ENCODE measurements around the gene PPP1R14C. TPM values are rescaled to one million over a fixed set of nuclear protein-coding genes. Genes with fewer than 3 reads are reported as not detected.

Gene PPP1R14C
- total and polyA plus RNA-seq, 10 of the 15 experiments (the other 5 are each of a cell fraction or from before 2014, with no cell fraction given), result 0.07 to 1.6 (median 0.13) TPM; not detected in 4

GRCh38 chr6:150296890-150297289 lies 154.0 kb downstream of the PPP1R14C start (continued):
- TF ChIP-seq, protein P1, sequence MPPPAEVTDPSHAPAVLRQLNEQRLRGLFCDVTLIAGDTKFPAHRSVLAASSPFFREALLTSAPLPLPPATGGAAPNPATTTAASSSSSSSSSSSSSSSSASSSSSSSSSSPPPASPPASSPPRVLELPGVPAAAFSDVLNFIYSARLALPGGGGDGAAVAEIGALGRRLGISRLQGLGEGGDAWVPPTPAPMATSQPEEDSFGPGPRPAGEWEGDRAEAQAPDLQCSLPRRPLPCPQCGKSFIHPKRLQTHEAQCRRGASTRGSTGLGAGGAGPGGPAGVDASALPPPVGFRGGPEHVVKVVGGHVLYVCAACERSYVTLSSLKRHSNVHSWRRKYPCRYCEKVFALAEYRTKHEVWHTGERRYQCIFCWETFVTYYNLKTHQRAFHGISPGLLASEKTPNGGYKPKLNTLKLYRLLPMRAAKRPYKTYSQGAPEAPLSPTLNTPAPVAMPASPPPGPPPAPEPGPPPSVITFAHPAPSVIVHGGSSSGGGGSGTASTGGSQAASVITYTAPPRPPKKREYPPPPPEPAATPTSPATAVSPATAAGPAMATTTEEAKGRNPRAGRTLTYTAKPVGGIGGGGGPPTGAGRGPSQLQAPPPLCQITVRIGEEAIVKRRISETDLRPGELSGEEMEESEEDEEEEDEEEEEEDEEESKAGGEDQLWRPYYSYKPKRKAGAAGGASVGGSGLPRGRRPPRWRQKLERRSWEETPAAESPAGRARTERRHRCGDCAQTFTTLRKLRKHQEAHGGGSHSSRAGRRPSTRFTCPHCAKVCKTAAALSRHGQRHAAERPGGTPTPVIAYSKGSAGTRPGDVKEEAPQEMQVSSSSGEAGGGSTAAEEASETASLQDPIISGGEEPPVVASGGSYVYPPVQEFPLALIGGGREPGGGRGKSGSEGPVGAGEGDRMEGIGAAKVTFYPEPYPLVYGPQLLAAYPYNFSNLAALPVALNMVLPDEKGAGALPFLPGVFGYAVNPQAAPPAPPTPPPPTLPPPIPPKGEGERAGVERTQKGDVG (CRISPR knock-in tag; IDR thresholded peaks at IDR 0.05), result no peak

DNA sequence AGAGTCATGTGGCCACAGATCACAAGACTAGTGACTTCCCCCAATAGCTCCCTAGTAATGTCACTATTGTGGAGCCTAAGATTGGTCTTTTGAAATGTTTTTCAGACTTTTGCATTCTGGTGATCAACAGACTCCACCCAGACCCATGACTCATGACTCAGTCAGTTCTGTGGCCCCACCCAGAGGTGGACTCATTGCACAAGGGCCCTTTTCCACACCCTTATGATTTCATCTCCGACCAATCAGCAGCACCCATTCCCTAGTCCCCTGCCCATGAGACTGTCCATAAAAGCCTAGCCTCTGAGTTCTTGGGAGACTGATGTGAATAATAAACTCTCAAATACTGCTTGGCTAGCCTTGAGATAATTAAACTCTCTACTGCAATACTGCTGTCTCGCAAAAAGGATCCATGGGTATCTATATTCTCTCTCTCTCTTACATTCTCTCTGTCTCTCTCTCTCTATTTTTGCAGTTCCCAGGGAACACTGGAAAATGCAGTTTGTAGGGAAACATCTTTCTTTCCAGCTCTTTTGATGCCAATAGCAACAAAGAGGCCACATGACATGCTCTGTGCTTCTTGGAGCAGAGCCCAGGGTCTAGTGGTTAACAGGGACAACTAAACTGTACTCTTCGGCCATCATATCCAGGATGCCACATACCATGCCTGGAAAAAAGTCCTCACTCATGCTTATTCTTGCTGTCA lies 154.6 kb downstream of the PPP1R14C start:
- H3K4me2 ChIP-seq (ENCODE audit: control insufficient read depth, insufficient read depth), result no peak overlapping the region
- intact Hi-C loops (cut with micrococcal nuclease; ENCODE audit: unreplicated experiment), result no loop called here
- no peaks in the 10 kb centered on the region for H3K36me3 ChIP-seq (ENCODE audit: control insufficient read depth in 2 of 2, insufficient read depth in 2 of 2, low read length in 1 of 2)
- H3K4me1 ChIP-seq (ENCODE audit: control insufficient read depth, insufficient read depth, low read length), result no peaks in the 10 kb centered on the region
- ATAC-seq (no peak), FAIRE-seq (no peak), DNase-seq (ENCODE audit: low read depth, low spot score) (no peak)
- no peak overlapping the region for H3K9ac ChIP-seq (ENCODE audit: control insufficient read depth, insufficient read depth, low read length)
- no TSS peak for BruUV-seq (replicated peaks)
- WGBS (ENCODE audit: insufficient coverage, insufficient replicate concordance, low lambda C conversion rate, missing lambda C conversion rate), result 16% methylated on average over 3 of the region's 3 CpGs
- no peak overlapping the region for H3K4me3 ChIP-seq
- SMC1A ChIA-PET (ENCODE audit: uncharacterized antibody, unreplicated experiment), result no interaction called here
- H3K9me3 ChIP-seq (replicated peaks; ENCODE audit: control insufficient read depth, insufficient read depth, low read length), result peaks cover 7% of the 10 kb centered on the region; the same call in 2 of the 3 replicates
- TF ChIP-seq RBBP5 (conservative IDR thresholded peaks at IDR 0.05), result no peak
- no peak for TF ChIP-seq YBX1 (IDR thresholded peaks at IDR 0.05)
- TF ChIP-seq BACH1 (IDR thresholded peaks at IDR 0.05; ENCODE audit: borderline replicate concordance), result no peak
- TF ChIP-seq IKZF2 (IDR thresholded peaks at IDR 0.05), result no peak
- no peak for TF ChIP-seq TAF1 (IDR thresholded peaks at IDR 0.05; ENCODE audit: borderline replicate concordance, low read depth, low read length)
- no peak for TF ChIP-seq EZH2 (IDR thresholded peaks at IDR 0.05; ENCODE audit: borderline replicate concordance, control insufficient read depth, low read depth, low read length)
- TF ChIP-seq NFYA (IDR thresholded peaks at IDR 0.05; ENCODE audit: borderline replicate concordance, low read depth, low read length), result no peak
- TF ChIP-seq POLR2AphosphoS2 (IDR thresholded peaks at IDR 0.05; ENCODE audit: low read depth, low read length), result no peak
- no peak for TF ChIP-seq NFIC (IDR thresholded peaks at IDR 0.05; ENCODE audit: low read depth, low read length)
- no peak for TF ChIP-seq ZNF622 (IDR thresholded peaks at IDR 0.05)
- TF ChIP-seq STAT3 (IDR thresholded peaks at IDR 0.05; ENCODE audit: low read depth, low read length), result no peak
- no peak for TF ChIP-seq RFX5 (IDR thresholded peaks at IDR 0.05; ENCODE audit: low read depth, low read length)
- no peak for TF ChIP-seq SUZ12 (IDR thresholded peaks at IDR 0.05; ENCODE audit: unreplicated experiment)
- no peak overlapping the region for H3K27ac ChIP-seq (ENCODE audit: control insufficient read depth, insufficient read depth)
- H4K20me1 ChIP-seq (ENCODE audit: control insufficient read depth, insufficient read depth), result no peaks in the 10 kb centered on the region
- in situ Hi-C loops (cut with MboI), result no loop called here
- POLR2A ChIA-PET, result no interaction called here
- H2AFZ ChIP-seq (ENCODE audit: control insufficient read depth, low read depth, low read length), result no peak overlapping the region
- no peaks in the 10 kb centered on the region; a peak in 1 of 4 replicates for H3K27me3 ChIP-seq (replicated peaks in 1 of 2; ENCODE audit: control insufficient read depth in 2 of 2, insufficient read depth in 2 of 2, low read length in 1 of 2)
- RAD21 ChIA-PET (ENCODE audit: unreplicated experiment), result no interaction called here
- H3K79me2 ChIP-seq (ENCODE audit: control insufficient read depth, insufficient read depth, low read length), result no peaks in the 10 kb centered on the region
- CTCF ChIA-PET, result interaction anchor here (0.6 to 0.9 kb wide), 2 partner anchors 55 to 99 kb away, joined by 3 read pairs; no protein-coding TSS in a partner anchor

Measured in GM12878 (cell line).